Cardiac muscle cell (in vitro differentiated cells and primary cell): ENCODE results near the gene ADAMTS2. TPM values are rescaled to one million over a fixed set of nuclear protein-coding genes. Genes with fewer than 3 reads are reported as not detected.

Experiments used
- DNase-seq, 2 donors: peaks; one replicate each; pipeline versions ENCODE4 v3.0.0 to v3.0.0-alpha.2; 2010 to 2017; ENCODE audit warnings: low read depth in 1 of 2, low spot score in 1 of 2
- H3K27ac ChIP-seq: fragments of 200-600 bp; sonication (generic); 2 replicates; pipeline ENCODE4 v1.5.1; 2016
- H3K27me3 ChIP-seq: fragments of 200-600 bp; sonication (generic); 2 replicates; pipeline ENCODE4 v1.6.0; 2016; ENCODE audit warnings: control low read depth
- H3K36me3 ChIP-seq: fragments of 200-600 bp; sonication (generic); 2 replicates; pipeline ENCODE4 v1.5.1; 2016; ENCODE audit warnings: control low read depth
- H3K4me1 ChIP-seq: fragments of 200-600 bp; sonication (generic); 2 replicates; pipeline ENCODE4 v1.8.1; 2017; ENCODE audit warnings: low read depth, mild to moderate bottlenecking, mixed run types
- H3K4me3 ChIP-seq: fragments of 200-600 bp; sonication (generic); 2 replicates; pipeline ENCODE4 v1.5.1; 2016; ENCODE audit warnings: mild to moderate bottlenecking
- H3K9me3 ChIP-seq: fragments of 200-600 bp; sonication (generic); 2 replicates; pipeline ENCODE4 v1.5.1; 2017; ENCODE audit warnings: low read depth, mild to moderate bottlenecking, control low read depth
- CTCF ChIP-seq: IDR thresholded peaks from 2 replicates; pipeline ENCODE4 v1.5.1; 2012; ENCODE audit warnings: low read depth, mild to moderate bottlenecking, low read length
- polyA plus RNA-seq: library from polyadenylated mRNA; unstranded; fragments of >200 nt; fragmentation: Nextera tagmentation; extraction: Ambion mirVana; gene quantifications from 2 replicates; pipeline ENCODE4 v1.2.1, GENCODE V29; 2016
- total RNA-seq: library from RNA; depleted of rRNA; stranded (reverse); fragments of >200 nt; gene quantifications from 2 replicates; pipeline ENCODE4 v1.2.3, GENCODE V29; 2016

The ADAMTS2 gene
- total and polyA plus RNA-seq, 2 experiments from 2014 or later = 3.1 to 8.8 TPM

- H3K4me3 ChIP-seq = no peak overlapping the region
- no peak overlapping the region for H3K27ac ChIP-seq
- peaks cover 6% of the 10 kb centered on the region for H3K4me1 ChIP-seq
- TF ChIP-seq CTCF = no peak
- no peaks in the 10 kb centered on the region for H3K27me3 ChIP-seq
- DNase-seq = no peak
- no peaks in the 10 kb centered on the region for H3K9me3 ChIP-seq
- no peaks in the 10 kb centered on the region for H3K36me3 ChIP-seq
Measured at GRCh38 chr5:179333796-179334761, 11.2 kb downstream of the ADAMTS2 start.

GRCh38 chr5:179332741-179333290 lies 12.4 kb downstream of the ADAMTS2 start:
- H3K4me3 ChIP-seq = no peak overlapping the region
- DNase-seq = no peak
- TF ChIP-seq CTCF = no peak
- no peaks in the 10 kb centered on the region for H3K27me3 ChIP-seq
- H3K36me3 ChIP-seq = no peaks in the 10 kb centered on the region
- no peaks in the 10 kb centered on the region for H3K9me3 ChIP-seq
- H3K27ac ChIP-seq = no peak overlapping the region
- H3K4me1 ChIP-seq = peaks cover 6% of the 10 kb centered on the region

- H3K27ac ChIP-seq = peak overlapping the region; percentile 75
- no peak overlapping the region for H3K4me3 ChIP-seq
- peak in 1 of 2 donors; percentile 85 for DNase-seq
- H3K9me3 ChIP-seq = no peaks in the 10 kb centered on the region
- TF ChIP-seq CTCF = no peak
- peaks cover 6% of the 10 kb centered on the region for H3K4me1 ChIP-seq
- peaks cover 6% of the 10 kb centered on the region for H3K27me3 ChIP-seq
- H3K36me3 ChIP-seq = no peaks in the 10 kb centered on the region
Measured at GRCh38 chr5:179331591-179332375, 13.5 kb downstream of the ADAMTS2 start.

GRCh38 chr5:179330186-179330900 lies 14.9 kb downstream of the ADAMTS2 start:
- peaks cover 9% of the 10 kb centered on the region for H3K27me3 ChIP-seq
- TF ChIP-seq CTCF = no peak
- H3K4me3 ChIP-seq = no peak overlapping the region
- H3K9me3 ChIP-seq = no peaks in the 10 kb centered on the region
- H3K4me1 ChIP-seq = peaks cover 6% of the 10 kb centered on the region
- DNase-seq = no peak
- no peak overlapping the region for H3K27ac ChIP-seq
- no peaks in the 10 kb centered on the region for H3K36me3 ChIP-seq

GRCh38 chr5:179328291-179328690 lies 17.0 kb downstream of the ADAMTS2 start:
- no peak overlapping the region for H3K27ac ChIP-seq
- H3K36me3 ChIP-seq = no peaks in the 10 kb centered on the region
- H3K9me3 ChIP-seq = no peaks in the 10 kb centered on the region
- H3K4me1 ChIP-seq = peaks cover 8% of the 10 kb centered on the region
- DNase-seq = no peak
- H3K4me3 ChIP-seq = no peak overlapping the region
- TF ChIP-seq CTCF = no peak
- peaks cover 9% of the 10 kb centered on the region for H3K27me3 ChIP-seq
